ENCODE data around the gene MAVS. TPM values are rescaled to one million over a fixed set of nuclear protein-coding genes. Genes with fewer than 3 reads are reported as not detected.
"Not testable (repeated sequence)": the region's sequence is repeated elsewhere in the genome, so short reads cannot be mapped to it uniquely, and the experiment has no call there.

The MAVS gene
- total and polyA plus RNA-seq, 11 donors = 32.5 to 74.0 (median 43.3) TPM

DNA sequence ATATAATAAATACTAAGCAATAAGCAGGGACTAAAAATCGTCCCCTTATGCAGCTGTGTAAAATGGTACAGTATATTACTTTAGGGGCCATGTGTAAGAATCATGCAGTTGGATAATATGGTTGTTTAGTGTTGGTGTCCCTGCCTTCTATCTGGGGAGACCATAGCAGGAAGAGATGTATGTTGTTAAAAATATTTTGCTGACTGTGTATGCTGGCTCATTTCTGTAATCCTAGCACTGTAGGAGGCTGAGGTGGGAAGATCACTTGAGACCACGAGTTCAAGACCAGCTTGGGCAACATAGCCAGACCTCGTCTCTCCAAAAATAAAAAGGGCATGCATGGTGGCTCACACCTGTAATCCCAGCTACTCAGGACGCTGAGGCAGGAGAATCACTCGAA lies 48.2 kb downstream of the MAVS start:
- 80 to 88% (median 85%) methylated on average over 5 of the region's 5 CpGs for WGBS, 4 donors
- Histone ChIP-seq H3K27me3 (no peaks in the 10 kb centered on the region), H3K36me3 (peaks cover 0 to 35% (median 0%) of the 10 kb centered on the region in 9 donors), H3K9me3 (no peaks in the 10 kb centered on the region), H3K4me1 (peaks cover 10 to 94% (median 74%) of the 10 kb centered on the region in 12 donors), H3K4me3 (no peak overlapping the region), H3K27ac (peak overlapping the region in 1 of 12 donors; percentile 27)
- TF ChIP-seq, protein P1, sequence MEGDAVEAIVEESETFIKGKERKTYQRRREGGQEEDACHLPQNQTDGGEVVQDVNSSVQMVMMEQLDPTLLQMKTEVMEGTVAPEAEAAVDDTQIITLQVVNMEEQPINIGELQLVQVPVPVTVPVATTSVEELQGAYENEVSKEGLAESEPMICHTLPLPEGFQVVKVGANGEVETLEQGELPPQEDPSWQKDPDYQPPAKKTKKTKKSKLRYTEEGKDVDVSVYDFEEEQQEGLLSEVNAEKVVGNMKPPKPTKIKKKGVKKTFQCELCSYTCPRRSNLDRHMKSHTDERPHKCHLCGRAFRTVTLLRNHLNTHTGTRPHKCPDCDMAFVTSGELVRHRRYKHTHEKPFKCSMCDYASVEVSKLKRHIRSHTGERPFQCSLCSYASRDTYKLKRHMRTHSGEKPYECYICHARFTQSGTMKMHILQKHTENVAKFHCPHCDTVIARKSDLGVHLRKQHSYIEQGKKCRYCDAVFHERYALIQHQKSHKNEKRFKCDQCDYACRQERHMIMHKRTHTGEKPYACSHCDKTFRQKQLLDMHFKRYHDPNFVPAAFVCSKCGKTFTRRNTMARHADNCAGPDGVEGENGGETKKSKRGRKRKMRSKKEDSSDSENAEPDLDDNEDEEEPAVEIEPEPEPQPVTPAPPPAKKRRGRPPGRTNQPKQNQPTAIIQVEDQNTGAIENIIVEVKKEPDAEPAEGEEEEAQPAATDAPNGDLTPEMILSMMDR (IDR thresholded peaks at IDR 0.05) = no peak
- no peak for TF ChIP-seq POLR2A (IDR thresholded peaks at IDR 0.05)
- ATAC-seq = no peak
- intact Hi-C loops (cut with DNase I) = loop anchor here in 5 of 10 donors (5.0 to 10.0 kb wide), 5 partner anchors 38 to 178 kb away; partner anchors contain the start of gene RNF24 (in 1 of the 5)
- no peak for DNase-seq

DNA sequence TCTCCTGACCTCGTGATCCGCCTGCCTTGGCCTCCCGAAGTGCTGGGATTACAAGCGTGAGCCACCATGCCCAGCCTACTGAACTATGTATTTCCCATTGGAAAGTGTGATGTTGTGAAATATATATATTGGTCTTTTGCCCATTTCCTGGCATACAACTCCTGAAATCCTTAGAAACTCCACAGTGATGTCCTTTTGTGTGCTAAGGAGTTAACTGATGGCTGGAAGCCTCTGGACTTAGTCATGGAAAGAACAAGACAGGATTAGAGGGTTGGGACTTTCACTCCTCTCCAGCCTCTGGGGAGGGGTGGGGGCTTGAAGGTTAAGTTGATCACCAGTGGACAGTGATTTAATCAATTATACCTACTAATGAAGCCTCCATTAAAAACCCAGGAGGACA lies 49.7 kb downstream of the MAVS start:
- ATAC-seq (peak in 2 of 4 donors; percentile 20 to 25), DNase-seq (no peak)
- Histone ChIP-seq H3K36me3 (peaks cover 0 to 33% (median 0%) of the 10 kb centered on the region in 9 donors), H3K4me1 (peaks cover 2 to 100% (median 78%) of the 10 kb centered on the region in 12 donors), H3K9me3 (no peaks in the 10 kb centered on the region), H3K4me3 (no peak overlapping the region), H3K27ac (no peak overlapping the region), H3K27me3 (no peaks in the 10 kb centered on the region)
- intact Hi-C loops (cut with DNase I) = loop anchor here in 1 of 10 donors (10.0 kb wide), 1 partner anchor 118 kb away; the partner anchor contains the start of gene RNF24
- TF ChIP-seq, protein P1 (IDR thresholded peaks at IDR 0.05) = no peak
- no peak for TF ChIP-seq POLR2A (IDR thresholded peaks at IDR 0.05)
- WGBS, 4 donors = 69 to 92% (median 82%) methylated on average over 4 of the region's 4 CpGs

DNA sequence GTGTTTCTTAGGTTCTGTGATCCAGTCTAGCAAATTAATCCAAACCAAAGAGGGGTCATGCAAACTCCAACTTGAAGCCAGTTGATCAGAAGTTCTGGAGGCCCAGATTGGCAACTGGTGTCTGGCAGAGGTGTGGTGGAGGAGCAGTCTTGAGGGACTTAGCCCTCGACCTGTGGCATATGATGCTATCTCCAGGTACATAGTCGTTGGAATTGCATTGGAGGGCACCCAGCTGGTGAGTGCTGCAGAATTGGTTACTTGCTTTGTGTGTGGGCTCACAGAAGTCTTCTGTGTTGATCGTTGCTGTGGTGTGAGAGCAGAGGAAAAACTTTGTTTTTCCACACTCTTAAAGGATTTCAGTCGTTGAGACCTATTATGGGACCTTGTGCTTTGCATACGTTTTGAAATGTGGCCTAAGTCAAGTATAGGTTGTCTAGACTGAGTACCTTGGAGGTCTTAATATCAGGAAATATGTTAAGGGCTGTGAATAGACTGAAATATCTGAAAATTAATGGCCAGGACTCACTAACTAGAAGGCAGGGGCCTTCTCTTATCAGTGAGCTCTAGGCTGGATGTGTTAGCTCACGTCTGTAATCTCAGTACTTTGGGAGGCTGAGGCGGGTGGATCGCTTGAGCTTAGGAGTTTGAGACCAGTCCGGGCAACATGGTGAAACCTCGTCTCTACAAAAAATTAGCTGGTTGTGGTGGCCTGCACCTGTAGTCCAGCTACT lies 50.4 kb downstream of the MAVS start:
- H3K36me3 ChIP-seq = peaks cover 0 to 31% (median 0%) of the 10 kb centered on the region in 9 donors
- TF ChIP-seq, protein P1 (IDR thresholded peaks at IDR 0.05) = no peak
- no peak for TF ChIP-seq POLR2A (IDR thresholded peaks at IDR 0.05)
- no peak overlapping the region for H3K4me3 ChIP-seq
- peak overlapping the region in 1 of 12 donors; percentile 5 for H3K27ac ChIP-seq
- intact Hi-C loops (cut with DNase I) = loop anchor here in 1 of 10 donors (10.0 kb wide), 1 partner anchor 118 kb away; the partner anchor contains the start of gene RNF24
- no peaks in the 10 kb centered on the region for H3K27me3 ChIP-seq
- WGBS, 4 donors = 61 to 67% (median 63%) methylated on average over 10 of the region's 10 CpGs
- DNase-seq (no peak), ATAC-seq (no peak)
- peaks cover 0 to 100% (median 74%) of the 10 kb centered on the region in 12 donors for H3K4me1 ChIP-seq
- no peaks in the 10 kb centered on the region for H3K9me3 ChIP-seq

DNA sequence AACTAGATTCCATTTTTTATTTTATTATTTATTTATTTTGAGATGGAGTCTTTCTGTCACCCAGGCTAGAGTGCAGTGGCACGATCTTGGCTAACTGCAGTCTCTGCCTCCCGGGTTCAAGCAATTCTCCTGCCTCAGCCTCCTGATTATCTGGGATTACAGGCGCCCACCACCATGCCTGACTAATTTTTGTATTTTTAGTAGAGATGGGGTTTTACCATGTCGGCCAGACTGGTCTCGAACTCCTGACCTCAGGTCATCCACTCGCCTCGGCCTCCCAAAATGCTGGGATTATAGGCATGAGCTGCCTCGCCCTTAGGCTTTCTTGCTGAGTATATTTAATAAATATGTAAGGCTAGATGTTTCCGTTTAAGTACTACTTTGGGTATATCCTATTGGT lies 51.5 kb downstream of the MAVS start:
- intact Hi-C loops (cut with DNase I) = loop anchor here in 1 of 10 donors (10.0 kb wide), 1 partner anchor 117 kb away; the partner anchor contains the start of gene RNF24
- ATAC-seq, DNase-seq, H3K27me3 ChIP-seq, H3K27ac ChIP-seq, H3K4me3 ChIP-seq, H3K9me3 ChIP-seq: not testable (repeated sequence)
- peaks cover 0 to 98% (median 67%) of the 10 kb centered on the region in 12 donors for H3K4me1 ChIP-seq
- 80 to 88% (median 85%) methylated on average over 9 of the region's 9 CpGs for WGBS, 4 donors
- H3K36me3 ChIP-seq = peaks cover 0 to 25% (median 0%) of the 10 kb centered on the region in 9 donors

All from heart left ventricle (tissue), 16 donors.